Left renal pelvis (tissue), 4 donors: Measurements from ENCODE around the gene HECW1. TPM values are rescaled to one million over a fixed set of nuclear protein-coding genes. Genes with fewer than 3 reads are reported as not detected.
"Not testable (repeated sequence)": the region's sequence is repeated elsewhere in the genome, so short reads cannot be mapped to it uniquely, and the experiment has no call there.

Source experiments
- DNase-seq, 4 donors: peaks; one replicate each; pipeline ENCODE4 v3.0.0-alpha.2; 2013; ENCODE audit warnings: low read depth in 4 of 4, low spot score in 3 of 4
- polyA plus RNA-seq, 4 donors: library from polyadenylated mRNA; unstranded; fragments of 120-200 nt; gene quantifications; one replicate each; pipeline ENCODE4 v1.2.1, GENCODE V29; 2013; ENCODE audit not compliant: insufficient read length in 4 of 4

Gene HECW1
- polyA plus RNA-seq, 4 donors, result 0.33 to 10.1 (median 5.8) TPM

- no peak for DNase-seq
These were observed 89.5 kb downstream of the HECW1 start for GRCh38 chr7:43201912-43202311.

GRCh38 chr7:43204081-43204480, 91.6 kb downstream of the HECW1 start:
- DNase-seq, result no peak

- DNase-seq, result no peak
These were observed 92.8 kb downstream of the HECW1 start for GRCh38 chr7:43205171-43205795.

- no peak for DNase-seq
These were observed 95.8 kb downstream of the HECW1 start for GRCh38 chr7:43208242-43208641.

GRCh38 chr7:43210539-43210938, 98.1 kb downstream of the HECW1 start:
- not testable (repeated sequence) for DNase-seq

- DNase-seq, result no peak
These were observed 98.8 kb downstream of the HECW1 start for GRCh38 chr7:43211286-43211685.

- no peak for DNase-seq
These were observed 99.2 kb downstream of the HECW1 start for GRCh38 chr7:43211693-43212092.

GRCh38 chr7:43212921-43213320, 100.5 kb downstream of the HECW1 start:
- DNase-seq, result no peak

GRCh38 chr7:43215061-43215460, 102.6 kb downstream of the HECW1 start:
- DNase-seq, result no peak

- no peak for DNase-seq
These were observed 104.6 kb downstream of the HECW1 start for GRCh38 chr7:43217055-43217454.

GRCh38 chr7:43218901-43219300, 106.5 kb downstream of the HECW1 start:
- DNase-seq, result not testable (repeated sequence)

GRCh38 chr7:43220250-43220649, 107.8 kb downstream of the HECW1 start:
- DNase-seq, result no peak

- no peak for DNase-seq
These were observed 108.3 kb downstream of the HECW1 start for GRCh38 chr7:43220742-43221141.

- DNase-seq, result no peak
These were observed 117.4 kb downstream of the HECW1 start for GRCh38 chr7:43229801-43230200.

- no peak for DNase-seq
These were observed 119.9 kb downstream of the HECW1 start for GRCh38 chr7:43232366-43232765.

- DNase-seq, result no peak
These were observed 121.6 kb downstream of the HECW1 start for GRCh38 chr7:43234073-43234472.

- DNase-seq, result no peak
These were observed 122.5 kb downstream of the HECW1 start for GRCh38 chr7:43234968-43235367.

GRCh38 chr7:43240565-43240964, 128.1 kb downstream of the HECW1 start:
- DNase-seq, result no peak

GRCh38 chr7:43242628-43243255, 130.3 kb downstream of the HECW1 start:
- DNase-seq, result no peak

- no peak for DNase-seq
These were observed 131.8 kb downstream of the HECW1 start for GRCh38 chr7:43244232-43244631.

GRCh38 chr7:43244784-43245183, 132.3 kb downstream of the HECW1 start:
- no peak for DNase-seq

GRCh38 chr7:43247757-43248156, 135.3 kb downstream of the HECW1 start:
- no peak for DNase-seq

GRCh38 chr7:43248553-43248952, 136.1 kb downstream of the HECW1 start:
- no peak for DNase-seq
